ENCODE measurements around the gene MRM2.

DNA sequence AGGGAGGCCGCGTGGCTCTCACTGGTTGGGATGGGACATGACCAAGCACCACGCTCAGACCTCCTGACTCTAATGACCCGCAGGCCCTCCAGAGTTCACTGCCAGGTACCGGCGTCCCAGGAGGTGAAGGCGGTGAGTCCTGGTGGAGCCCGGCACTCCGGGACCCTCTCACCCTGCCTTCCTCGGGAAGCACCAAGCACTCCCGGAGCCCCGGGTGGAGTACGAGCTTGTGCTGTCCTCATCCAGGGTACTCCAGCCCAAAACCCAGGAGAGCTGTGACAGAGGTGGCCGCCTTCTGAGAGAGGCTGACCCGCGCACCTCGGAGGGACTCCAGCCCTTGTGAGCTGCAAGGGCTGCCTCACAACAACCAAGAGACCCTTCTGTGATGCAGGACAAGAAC is 18.7 kb downstream of the MRM2 start:
- TF ChIP-seq EZH2 (IDR thresholded peaks at IDR 0.05; ENCODE audit: borderline replicate concordance) = no peak
- TF ChIP-seq, protein P1, sequence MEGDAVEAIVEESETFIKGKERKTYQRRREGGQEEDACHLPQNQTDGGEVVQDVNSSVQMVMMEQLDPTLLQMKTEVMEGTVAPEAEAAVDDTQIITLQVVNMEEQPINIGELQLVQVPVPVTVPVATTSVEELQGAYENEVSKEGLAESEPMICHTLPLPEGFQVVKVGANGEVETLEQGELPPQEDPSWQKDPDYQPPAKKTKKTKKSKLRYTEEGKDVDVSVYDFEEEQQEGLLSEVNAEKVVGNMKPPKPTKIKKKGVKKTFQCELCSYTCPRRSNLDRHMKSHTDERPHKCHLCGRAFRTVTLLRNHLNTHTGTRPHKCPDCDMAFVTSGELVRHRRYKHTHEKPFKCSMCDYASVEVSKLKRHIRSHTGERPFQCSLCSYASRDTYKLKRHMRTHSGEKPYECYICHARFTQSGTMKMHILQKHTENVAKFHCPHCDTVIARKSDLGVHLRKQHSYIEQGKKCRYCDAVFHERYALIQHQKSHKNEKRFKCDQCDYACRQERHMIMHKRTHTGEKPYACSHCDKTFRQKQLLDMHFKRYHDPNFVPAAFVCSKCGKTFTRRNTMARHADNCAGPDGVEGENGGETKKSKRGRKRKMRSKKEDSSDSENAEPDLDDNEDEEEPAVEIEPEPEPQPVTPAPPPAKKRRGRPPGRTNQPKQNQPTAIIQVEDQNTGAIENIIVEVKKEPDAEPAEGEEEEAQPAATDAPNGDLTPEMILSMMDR (IDR thresholded peaks at IDR 0.05; ENCODE audit: poor library complexity) = no peak

All from hepatocyte (in vitro differentiated cells).